ENCODE data around the gene CRYBA2. TPM values are rescaled to one million over a fixed set of nuclear protein-coding genes. Genes with fewer than 3 reads are reported as not detected.
A peak's percentile ranks its signal among the peaks of the same experiment; 100 is the strongest.

Gene CRYBA2
- total RNA-seq, 1 experiment from 2014 or later: not detected

DNA sequence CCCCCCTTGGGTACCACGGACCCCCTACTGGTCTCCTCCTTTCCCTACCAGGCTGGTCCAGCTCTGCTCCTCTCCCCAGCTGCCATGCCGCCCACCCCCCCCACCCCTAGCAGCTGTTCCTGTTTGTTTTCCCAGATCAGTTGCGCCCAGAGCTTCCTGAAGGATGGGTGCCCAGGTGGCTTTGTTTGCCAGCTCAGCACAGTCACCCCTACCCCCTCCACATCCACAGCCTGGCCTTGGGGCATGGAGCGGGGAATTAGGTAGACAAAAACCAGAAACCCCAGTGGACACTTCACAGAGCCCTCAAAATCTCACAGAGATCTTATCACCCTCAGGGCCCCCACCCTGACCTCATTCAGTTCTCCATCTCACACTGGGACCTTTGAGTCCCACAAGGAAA lies 3.7 kb upstream of the CRYBA2 start:
- TF ChIP-seq ZFX (IDR thresholded peaks at IDR 0.05) (no peak), EZH2 (IDR thresholded peaks at IDR 0.05) (no peak), SP1 (IDR thresholded peaks at IDR 0.05; ENCODE audit: low read depth) (no peak)
- TF ChIP-seq, protein P1, sequence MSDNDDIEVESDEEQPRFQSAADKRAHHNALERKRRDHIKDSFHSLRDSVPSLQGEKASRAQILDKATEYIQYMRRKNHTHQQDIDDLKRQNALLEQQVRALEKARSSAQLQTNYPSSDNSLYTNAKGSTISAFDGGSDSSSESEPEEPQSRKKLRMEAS (IDR thresholded peaks at IDR 0.05): no peak
- no TSS peak for BruUV-seq (replicated peaks)
- CTCF ChIA-PET: interaction anchor here (1.0 to 2.8 kb wide), 7 partner anchors 8 to 158 kb away, joined by 3 to 17 read pairs (median 3); no protein-coding TSS in a partner anchor
- Histone ChIP-seq H3K9ac (ENCODE audit: low read length) (no peak overlapping the region), H3K27ac (ENCODE audit: low read depth, low read length) (no peak overlapping the region), H3K4me2 (ENCODE audit: low read length) (peak overlapping the region; percentile 89; the same call in 1 of the 2 replicates), H3K9me3 (ENCODE audit: control insufficient read depth in 1 of 2, insufficient read depth in 1 of 2, low read depth in 1 of 2, low read length in 2 of 2) (no peaks in the 10 kb centered on the region), H4K20me1 (ENCODE audit: insufficient read depth) (no peaks in the 10 kb centered on the region), H3K9me2 (ENCODE audit: insufficient read depth) (no peaks in the 10 kb centered on the region), H2AFZ (ENCODE audit: low read depth, low read length, poor library complexity, severe bottlenecking) (no peak overlapping the region), H3K4me1 (ENCODE audit: control insufficient read depth in 1 of 2, insufficient read depth in 2 of 2, low read length in 2 of 2) (peaks cover 7 to 29% of the 10 kb centered on the region in 2 experiments; a peak in 3 of 4 replicates), H3K4me3 (replicated peaks in 1 of 2; ENCODE audit: low read depth in 1 of 2, low read length in 2 of 2) (no peak overlapping the region), H3K27me3 (ENCODE audit: insufficient read depth, low read length) (no peaks in the 10 kb centered on the region), H3K79me2 (ENCODE audit: insufficient read depth, low read length) (no peaks in the 10 kb centered on the region), H3K36me3 (ENCODE audit: control insufficient read depth in 1 of 2, insufficient read depth in 2 of 2, low read length in 2 of 2) (no peaks in the 10 kb centered on the region)
- intact Hi-C loops (cut with micrococcal nuclease): loop anchor here (2.0 kb wide), 1 partner anchor 158 kb away; no protein-coding TSS in a partner anchor
- DNase-seq (ENCODE audit: low read depth, low spot score) (no peak), ATAC-seq (no peak)
- RAD21 ChIA-PET (ENCODE audit: low non-redundant PET in 1 of 2, low total read pairs in 2 of 2, uncharacterized antibody in 2 of 2, unreplicated experiment in 2 of 2): no interaction called here
- POLR2A ChIA-PET: no interaction called here

DNA sequence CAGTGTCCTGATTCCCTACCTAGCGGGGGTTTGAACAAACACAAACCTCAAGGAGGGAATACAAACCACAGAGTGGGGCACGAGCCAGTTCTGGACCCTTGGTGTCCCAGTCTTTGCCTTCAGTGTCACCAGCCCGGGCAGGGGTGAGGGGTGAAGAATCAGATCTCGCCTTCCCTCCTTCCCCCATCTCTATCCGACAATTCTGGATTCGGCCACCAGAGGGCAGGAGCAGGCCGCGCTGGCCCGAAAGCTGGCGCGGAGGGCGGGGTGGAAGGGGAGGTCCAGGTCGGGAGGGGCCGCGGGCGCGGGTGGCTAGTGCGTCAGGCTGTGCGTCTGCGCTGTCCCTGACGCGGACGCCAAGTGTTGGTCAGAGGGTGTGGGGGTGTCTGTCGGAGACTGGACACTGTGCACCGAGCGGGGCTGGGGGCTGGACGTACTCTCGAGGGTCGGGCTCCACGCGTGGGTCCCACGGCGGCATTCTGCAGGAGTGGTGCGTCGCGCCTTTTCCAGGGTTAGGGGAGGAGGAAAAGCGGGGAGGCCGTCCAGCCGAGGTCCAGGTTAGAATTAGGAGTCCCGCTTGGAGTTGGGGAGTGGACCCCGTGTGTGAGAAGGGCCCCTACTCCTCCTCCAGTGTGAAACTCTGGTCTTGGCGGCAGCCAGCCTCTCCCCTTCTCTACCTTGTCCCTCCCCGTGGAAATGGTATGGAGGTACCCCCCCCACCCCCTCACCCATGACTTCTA lies 2.9 kb upstream of the CRYBA2 start:
- no peaks in the 10 kb centered on the region for H4K20me1 ChIP-seq (ENCODE audit: insufficient read depth)
- H3K9ac ChIP-seq (ENCODE audit: low read length): peak overlapping the region; percentile 60
- no peaks in the 10 kb centered on the region for H3K79me2 ChIP-seq (ENCODE audit: insufficient read depth, low read length)
- H3K4me3 ChIP-seq (replicated peaks in 1 of 2; ENCODE audit: low read depth in 1 of 2, low read length in 2 of 2): peak overlapping the region; percentile 45 to 57
- TF ChIP-seq, protein P2, sequence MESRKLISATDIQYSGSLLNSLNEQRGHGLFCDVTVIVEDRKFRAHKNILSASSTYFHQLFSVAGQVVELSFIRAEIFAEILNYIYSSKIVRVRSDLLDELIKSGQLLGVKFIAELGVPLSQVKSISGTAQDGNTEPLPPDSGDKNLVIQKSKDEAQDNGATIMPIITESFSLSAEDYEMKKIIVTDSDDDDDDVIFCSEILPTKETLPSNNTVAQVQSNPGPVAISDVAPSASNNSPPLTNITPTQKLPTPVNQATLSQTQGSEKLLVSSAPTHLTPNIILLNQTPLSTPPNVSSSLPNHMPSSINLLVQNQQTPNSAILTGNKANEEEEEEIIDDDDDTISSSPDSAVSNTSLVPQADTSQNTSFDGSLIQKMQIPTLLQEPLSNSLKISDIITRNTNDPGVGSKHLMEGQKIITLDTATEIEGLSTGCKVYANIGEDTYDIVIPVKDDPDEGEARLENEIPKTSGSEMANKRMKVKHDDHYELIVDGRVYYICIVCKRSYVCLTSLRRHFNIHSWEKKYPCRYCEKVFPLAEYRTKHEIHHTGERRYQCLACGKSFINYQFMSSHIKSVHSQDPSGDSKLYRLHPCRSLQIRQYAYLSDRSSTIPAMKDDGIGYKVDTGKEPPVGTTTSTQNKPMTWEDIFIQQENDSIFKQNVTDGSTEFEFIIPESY (IDR thresholded peaks at IDR 0.05; ENCODE audit: extremely low read depth, insufficient replicate concordance, low read length): no peak
- TF ChIP-seq, protein P3, sequence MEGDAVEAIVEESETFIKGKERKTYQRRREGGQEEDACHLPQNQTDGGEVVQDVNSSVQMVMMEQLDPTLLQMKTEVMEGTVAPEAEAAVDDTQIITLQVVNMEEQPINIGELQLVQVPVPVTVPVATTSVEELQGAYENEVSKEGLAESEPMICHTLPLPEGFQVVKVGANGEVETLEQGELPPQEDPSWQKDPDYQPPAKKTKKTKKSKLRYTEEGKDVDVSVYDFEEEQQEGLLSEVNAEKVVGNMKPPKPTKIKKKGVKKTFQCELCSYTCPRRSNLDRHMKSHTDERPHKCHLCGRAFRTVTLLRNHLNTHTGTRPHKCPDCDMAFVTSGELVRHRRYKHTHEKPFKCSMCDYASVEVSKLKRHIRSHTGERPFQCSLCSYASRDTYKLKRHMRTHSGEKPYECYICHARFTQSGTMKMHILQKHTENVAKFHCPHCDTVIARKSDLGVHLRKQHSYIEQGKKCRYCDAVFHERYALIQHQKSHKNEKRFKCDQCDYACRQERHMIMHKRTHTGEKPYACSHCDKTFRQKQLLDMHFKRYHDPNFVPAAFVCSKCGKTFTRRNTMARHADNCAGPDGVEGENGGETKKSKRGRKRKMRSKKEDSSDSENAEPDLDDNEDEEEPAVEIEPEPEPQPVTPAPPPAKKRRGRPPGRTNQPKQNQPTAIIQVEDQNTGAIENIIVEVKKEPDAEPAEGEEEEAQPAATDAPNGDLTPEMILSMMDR (IDR thresholded peaks at IDR 0.05 in 2 of 3, conservative IDR thresholded peaks at IDR 0.05 in 1 of 3; ENCODE audit: borderline replicate concordance in 1 of 3, insufficient read depth in 1 of 3, low read depth in 2 of 3, low read length in 2 of 3): peak in 2 of 3 experiments; percentile 89 to 91; a peak in 4 of 6 replicates
- TF ChIP-seq POLR2AphosphoS5 (IDR thresholded peaks at IDR 0.05; ENCODE audit: low read depth, low read length) (peak; percentile 78), YY1 (IDR thresholded peaks at IDR 0.05; ENCODE audit: extremely low read depth, insufficient replicate concordance, low read depth, low read length) (peak; percentile 43), ZNF274 (IDR thresholded peaks at IDR 0.05; ENCODE audit: low read depth, low read length) (no peak)
- TF ChIP-seq, protein P4, sequence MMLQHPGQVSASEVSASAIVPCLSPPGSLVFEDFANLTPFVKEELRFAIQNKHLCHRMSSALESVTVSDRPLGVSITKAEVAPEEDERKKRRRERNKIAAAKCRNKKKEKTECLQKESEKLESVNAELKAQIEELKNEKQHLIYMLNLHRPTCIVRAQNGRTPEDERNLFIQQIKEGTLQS (IDR thresholded peaks at IDR 0.05): no peak
- peaks cover 0 to 23% of the 10 kb centered on the region in 2 experiments; a peak in 3 of 4 replicates for H3K4me1 ChIP-seq (ENCODE audit: control insufficient read depth in 1 of 2, insufficient read depth in 2 of 2, low read length in 2 of 2)
- DNase-seq (ENCODE audit: low read depth, low spot score): peak; percentile 67
- POLR2A ChIA-PET: no interaction called here
- peak overlapping the region; percentile 89 for H3K4me2 ChIP-seq (ENCODE audit: low read length)
- no peaks in the 10 kb centered on the region for H3K9me2 ChIP-seq (ENCODE audit: insufficient read depth)
- intact Hi-C loops (cut with micrococcal nuclease): loop anchor here (2.0 kb wide), 1 partner anchor 159 kb away; no protein-coding TSS in a partner anchor
- H3K27me3 ChIP-seq (ENCODE audit: insufficient read depth, low read length): no peaks in the 10 kb centered on the region
- RAD21 ChIA-PET (ENCODE audit: low non-redundant PET in 1 of 2, low total read pairs in 2 of 2, uncharacterized antibody in 2 of 2, unreplicated experiment in 2 of 2): interaction anchor here in 1 of 2 experiments (1.0 kb wide), 1 partner anchor 159 kb away, joined by 3 read pairs; no protein-coding TSS in a partner anchor
- no peaks in the 10 kb centered on the region for H3K9me3 ChIP-seq (ENCODE audit: control insufficient read depth in 1 of 2, insufficient read depth in 1 of 2, low read depth in 1 of 2, low read length in 2 of 2)
- H3K27ac ChIP-seq (ENCODE audit: low read depth, low read length): no peak overlapping the region; the same call in 1 of the 2 replicates
- peak overlapping the region; percentile 61 for H2AFZ ChIP-seq (ENCODE audit: low read depth, low read length, poor library complexity, severe bottlenecking)
- peak; percentile 94 for ATAC-seq
- H3K36me3 ChIP-seq (ENCODE audit: control insufficient read depth in 1 of 2, insufficient read depth in 2 of 2, low read length in 2 of 2): no peaks in the 10 kb centered on the region
- BruUV-seq (replicated peaks): TSS peak; percentile 84
- CTCF ChIA-PET: interaction anchor here (0.6 to 2.8 kb wide), 12 partner anchors 9 to 158 kb away, joined by 3 to 17 read pairs (median 4); no protein-coding TSS in a partner anchor

Data from HCT116 (cell line).